ENCODE measurements around the gene APOC4.

The APOC4 gene

DNA sequence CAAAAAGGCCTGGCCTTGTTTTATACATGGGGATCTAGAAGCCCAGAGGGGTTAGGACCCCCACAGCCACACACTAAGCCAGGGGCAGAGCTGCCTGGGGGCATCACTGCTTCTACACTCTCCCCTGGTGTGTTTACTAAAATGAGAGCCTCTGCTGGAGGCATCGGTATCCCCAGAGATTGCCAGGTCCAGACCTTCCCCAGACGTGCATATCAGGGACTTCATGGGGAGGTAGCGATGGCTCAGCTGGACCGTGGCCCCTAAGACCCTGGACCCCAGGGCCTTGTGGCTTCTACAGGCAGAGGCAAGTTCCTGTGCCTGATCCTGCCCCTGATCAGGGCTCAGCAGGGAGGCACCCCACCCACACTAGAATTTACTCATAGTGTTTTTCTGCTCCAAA, 26.6 kb downstream of the APOC4 start:
- ChIA-PET CTCF (interaction anchor here (1.0 to 3.2 kb wide), 2 partner anchors 17 to 91 kb away, joined by 3 to 15 read pairs; no protein-coding TSS in a partner anchor), POLR2A (no interaction called here)

DNA sequence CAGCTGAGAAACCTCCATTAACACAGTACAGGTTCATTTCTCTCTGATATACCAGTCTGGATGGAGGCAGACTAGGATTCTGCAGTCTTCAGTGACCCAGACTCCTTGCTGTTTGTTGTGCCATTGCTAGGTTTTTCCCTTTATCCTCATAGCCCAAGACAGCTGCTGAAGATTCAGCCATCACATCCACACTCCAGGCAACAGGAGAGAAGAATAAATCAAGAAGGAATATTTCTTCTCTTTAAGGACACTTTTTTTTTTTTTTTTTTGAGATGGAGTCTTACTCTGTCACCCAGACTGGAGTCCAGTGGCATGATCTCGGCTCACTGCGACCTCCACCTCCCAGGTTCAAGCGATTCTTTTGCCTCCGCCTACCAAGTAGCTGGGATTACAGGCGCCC, 27.4 kb downstream of the APOC4 start:
- Histone ChIP-seq H3K9me3 (ENCODE audit: control insufficient read depth, insufficient read depth, low read depth, low read length) (no peaks in the 10 kb centered on the region), H3K4me3 (ENCODE audit: low read depth, low read length) (no peak overlapping the region), H3K27ac (ENCODE audit: extremely low read depth, low read depth, low read length) (no peak overlapping the region), H3K36me3 (ENCODE audit: control insufficient read depth in 2 of 2, insufficient read depth in 1 of 2, low read length in 2 of 2) (peaks cover 42 to 59% of the 10 kb centered on the region in 2 experiments), H3K4me1 (ENCODE audit: control insufficient read depth, insufficient read depth, low read length) (no peaks in the 10 kb centered on the region)
- POLR2A ChIA-PET, result interaction anchor here (1.0 kb wide), 1 partner anchor 15 kb away, joined by 5 read pairs; the partner anchor contains the start of gene CLPTM1
- CTCF ChIA-PET, result interaction anchor here (1.0 to 3.2 kb wide), 2 partner anchors 18 to 90 kb away, joined by 3 to 15 read pairs; no protein-coding TSS in a partner anchor
- TF ChIP-seq, protein P1, sequence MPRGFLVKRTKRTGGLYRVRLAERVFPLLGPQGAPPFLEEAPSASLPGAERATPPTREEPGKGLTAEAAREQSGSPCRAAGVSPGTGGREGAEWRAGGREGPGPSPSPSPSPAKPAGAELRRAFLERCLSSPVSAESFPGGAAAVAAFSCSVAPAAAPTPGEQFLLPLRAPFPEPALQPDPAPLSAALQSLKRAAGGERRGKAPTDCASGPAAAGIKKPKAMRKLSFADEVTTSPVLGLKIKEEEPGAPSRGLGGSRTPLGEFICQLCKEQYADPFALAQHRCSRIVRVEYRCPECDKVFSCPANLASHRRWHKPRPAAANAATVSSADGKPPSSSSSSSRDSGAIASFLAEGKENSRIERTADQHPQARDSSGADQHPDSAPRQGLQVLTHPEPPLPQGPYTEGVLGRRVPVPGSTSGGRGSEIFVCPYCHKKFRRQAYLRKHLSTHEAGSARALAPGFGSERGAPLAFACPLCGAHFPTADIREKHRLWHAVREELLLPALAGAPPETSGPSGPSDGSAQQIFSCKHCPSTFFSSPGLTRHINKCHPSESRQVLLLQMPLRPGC (tag by site-specific recombination; IDR thresholded peaks at IDR 0.05), result no peak
- TF ChIP-seq, protein P2, sequence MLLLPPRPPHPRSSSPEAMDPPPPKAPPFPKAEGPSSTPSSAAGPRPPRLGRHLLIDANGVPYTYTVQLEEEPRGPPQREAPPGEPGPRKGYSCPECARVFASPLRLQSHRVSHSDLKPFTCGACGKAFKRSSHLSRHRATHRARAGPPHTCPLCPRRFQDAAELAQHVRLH (tag by site-specific recombination; IDR thresholded peaks at IDR 0.05), result no peak
- no peak for TF ChIP-seq TRIM28 (IDR thresholded peaks at IDR 0.05; ENCODE audit: borderline replicate concordance, low read length)
- no peak for TF ChIP-seq ZNF138 (tag by site-specific recombination; IDR thresholded peaks at IDR 0.05; ENCODE audit: borderline replicate concordance)
- no peak for TF ChIP-seq ZNF677 (tag by site-specific recombination; IDR thresholded peaks at IDR 0.05)
- no peak for TF ChIP-seq ZNF561 (tag by site-specific recombination; IDR thresholded peaks at IDR 0.05; ENCODE audit: borderline replicate concordance)
- TF ChIP-seq MEIS1 (CRISPR knock-in tag; IDR thresholded peaks at IDR 0.05; ENCODE audit: borderline replicate concordance), result no peak
- TF ChIP-seq PRDM1 (tag by site-specific recombination; IDR thresholded peaks at IDR 0.05), result no peak
- no peak for TF ChIP-seq ZNF10 (tag by site-specific recombination; IDR thresholded peaks at IDR 0.05)
- no peak for TF ChIP-seq ZNF157 (tag by site-specific recombination; IDR thresholded peaks at IDR 0.05)
- TF ChIP-seq BCL11A (tag by site-specific recombination; IDR thresholded peaks at IDR 0.05; ENCODE audit: low read depth), result no peak
- TF ChIP-seq, protein P3, sequence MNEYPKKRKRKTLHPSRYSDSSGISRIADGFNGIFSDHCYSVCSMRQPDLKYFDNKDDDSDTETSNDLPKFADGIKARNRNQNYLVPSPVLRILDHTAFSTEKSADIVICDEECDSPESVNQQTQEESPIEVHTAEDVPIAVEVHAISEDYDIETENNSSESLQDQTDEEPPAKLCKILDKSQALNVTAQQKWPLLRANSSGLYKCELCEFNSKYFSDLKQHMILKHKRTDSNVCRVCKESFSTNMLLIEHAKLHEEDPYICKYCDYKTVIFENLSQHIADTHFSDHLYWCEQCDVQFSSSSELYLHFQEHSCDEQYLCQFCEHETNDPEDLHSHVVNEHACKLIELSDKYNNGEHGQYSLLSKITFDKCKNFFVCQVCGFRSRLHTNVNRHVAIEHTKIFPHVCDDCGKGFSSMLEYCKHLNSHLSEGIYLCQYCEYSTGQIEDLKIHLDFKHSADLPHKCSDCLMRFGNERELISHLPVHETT (tag by site-specific recombination; IDR thresholded peaks at IDR 0.05), result no peak
- TF ChIP-seq ZNF221 (tag by site-specific recombination; IDR thresholded peaks at IDR 0.05; ENCODE audit: borderline replicate concordance), result no peak

More for the DNA sequence above, 26.6 kb downstream of the APOC4 start:
- H3K36me3 ChIP-seq (ENCODE audit: control insufficient read depth in 2 of 2, insufficient read depth in 1 of 2, low read length in 2 of 2), result peaks cover 47 to 56% of the 10 kb centered on the region in 2 experiments
- H3K4me3 ChIP-seq (ENCODE audit: low read depth, low read length), result no peak overlapping the region
- no peak for TF ChIP-seq SCRT2 (tag by site-specific recombination; IDR thresholded peaks at IDR 0.05)
- no peak for TF ChIP-seq ZNF561 (tag by site-specific recombination; IDR thresholded peaks at IDR 0.05; ENCODE audit: borderline replicate concordance)
- no peak for TF ChIP-seq ZSCAN16 (tag by site-specific recombination; IDR thresholded peaks at IDR 0.05)
- TF ChIP-seq ZNF133 (tag by site-specific recombination; IDR thresholded peaks at IDR 0.05), result no peak
- TF ChIP-seq, protein P4, sequence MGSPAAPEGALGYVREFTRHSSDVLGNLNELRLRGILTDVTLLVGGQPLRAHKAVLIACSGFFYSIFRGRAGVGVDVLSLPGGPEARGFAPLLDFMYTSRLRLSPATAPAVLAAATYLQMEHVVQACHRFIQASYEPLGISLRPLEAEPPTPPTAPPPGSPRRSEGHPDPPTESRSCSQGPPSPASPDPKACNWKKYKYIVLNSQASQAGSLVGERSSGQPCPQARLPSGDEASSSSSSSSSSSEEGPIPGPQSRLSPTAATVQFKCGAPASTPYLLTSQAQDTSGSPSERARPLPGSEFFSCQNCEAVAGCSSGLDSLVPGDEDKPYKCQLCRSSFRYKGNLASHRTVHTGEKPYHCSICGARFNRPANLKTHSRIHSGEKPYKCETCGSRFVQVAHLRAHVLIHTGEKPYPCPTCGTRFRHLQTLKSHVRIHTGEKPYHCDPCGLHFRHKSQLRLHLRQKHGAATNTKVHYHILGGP (tag by site-specific recombination; IDR thresholded peaks at IDR 0.05), result no peak
- TF ChIP-seq KLF9 (tag by site-specific recombination; IDR thresholded peaks at IDR 0.05; ENCODE audit: low read depth), result no peak
- TF ChIP-seq, protein P5, sequence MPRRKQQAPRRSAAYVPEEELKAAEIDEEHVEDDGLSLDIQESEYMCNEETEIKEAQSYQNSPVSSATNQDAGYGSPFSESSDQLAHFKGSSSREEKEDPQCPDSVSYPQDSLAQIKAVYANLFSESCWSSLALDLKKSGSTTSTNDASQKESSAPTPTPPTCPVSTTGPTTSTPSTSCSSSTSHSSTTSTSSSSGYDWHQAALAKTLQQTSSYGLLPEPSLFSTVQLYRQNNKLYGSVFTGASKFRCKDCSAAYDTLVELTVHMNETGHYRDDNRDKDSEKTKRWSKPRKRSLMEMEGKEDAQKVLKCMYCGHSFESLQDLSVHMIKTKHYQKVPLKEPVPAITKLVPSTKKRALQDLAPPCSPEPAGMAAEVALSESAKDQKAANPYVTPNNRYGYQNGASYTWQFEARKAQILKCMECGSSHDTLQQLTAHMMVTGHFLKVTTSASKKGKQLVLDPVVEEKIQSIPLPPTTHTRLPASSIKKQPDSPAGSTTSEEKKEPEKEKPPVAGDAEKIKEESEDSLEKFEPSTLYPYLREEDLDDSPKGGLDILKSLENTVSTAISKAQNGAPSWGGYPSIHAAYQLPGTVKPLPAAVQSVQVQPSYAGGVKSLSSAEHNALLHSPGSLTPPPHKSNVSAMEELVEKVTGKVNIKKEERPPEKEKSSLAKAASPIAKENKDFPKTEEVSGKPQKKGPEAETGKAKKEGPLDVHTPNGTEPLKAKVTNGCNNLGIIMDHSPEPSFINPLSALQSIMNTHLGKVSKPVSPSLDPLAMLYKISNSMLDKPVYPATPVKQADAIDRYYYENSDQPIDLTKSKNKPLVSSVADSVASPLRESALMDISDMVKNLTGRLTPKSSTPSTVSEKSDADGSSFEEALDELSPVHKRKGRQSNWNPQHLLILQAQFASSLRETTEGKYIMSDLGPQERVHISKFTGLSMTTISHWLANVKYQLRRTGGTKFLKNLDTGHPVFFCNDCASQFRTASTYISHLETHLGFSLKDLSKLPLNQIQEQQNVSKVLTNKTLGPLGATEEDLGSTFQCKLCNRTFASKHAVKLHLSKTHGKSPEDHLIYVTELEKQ (tag by site-specific recombination; IDR thresholded peaks at IDR 0.05; ENCODE audit: borderline replicate concordance), result no peak
- peak; percentile 75 for TF ChIP-seq GLIS1 (tag by site-specific recombination; IDR thresholded peaks at IDR 0.05)
- TF ChIP-seq, protein P6, sequence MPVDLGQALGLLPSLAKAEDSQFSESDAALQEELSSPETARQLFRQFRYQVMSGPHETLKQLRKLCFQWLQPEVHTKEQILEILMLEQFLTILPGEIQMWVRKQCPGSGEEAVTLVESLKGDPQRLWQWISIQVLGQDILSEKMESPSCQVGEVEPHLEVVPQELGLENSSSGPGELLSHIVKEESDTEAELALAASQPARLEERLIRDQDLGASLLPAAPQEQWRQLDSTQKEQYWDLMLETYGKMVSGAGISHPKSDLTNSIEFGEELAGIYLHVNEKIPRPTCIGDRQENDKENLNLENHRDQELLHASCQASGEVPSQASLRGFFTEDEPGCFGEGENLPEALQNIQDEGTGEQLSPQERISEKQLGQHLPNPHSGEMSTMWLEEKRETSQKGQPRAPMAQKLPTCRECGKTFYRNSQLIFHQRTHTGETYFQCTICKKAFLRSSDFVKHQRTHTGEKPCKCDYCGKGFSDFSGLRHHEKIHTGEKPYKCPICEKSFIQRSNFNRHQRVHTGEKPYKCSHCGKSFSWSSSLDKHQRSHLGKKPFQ (tag by site-specific recombination; IDR thresholded peaks at IDR 0.05), result no peak
- TF ChIP-seq, protein P1 (tag by site-specific recombination; IDR thresholded peaks at IDR 0.05), result no peak
- no peak for TF ChIP-seq ZFP69B (tag by site-specific recombination; IDR thresholded peaks at IDR 0.05)
- TF ChIP-seq ZIC2 (tag by site-specific recombination; IDR thresholded peaks at IDR 0.05), result peak; percentile 87
- H3K9me3 ChIP-seq (ENCODE audit: control insufficient read depth, insufficient read depth, low read depth, low read length), result no peaks in the 10 kb centered on the region
- no peak overlapping the region; the same call in 1 of the 2 replicates for H3K27ac ChIP-seq (ENCODE audit: extremely low read depth, low read depth, low read length)
- no peaks in the 10 kb centered on the region for H3K4me1 ChIP-seq (ENCODE audit: control insufficient read depth, insufficient read depth, low read length)
